GM12878 (cell line): ENCODE results near the gene VCL. TPM values are rescaled to one million over a fixed set of nuclear protein-coding genes. Genes with fewer than 3 reads are reported as not detected.
A peak's percentile ranks its signal among the peaks of the same experiment; 100 is the strongest.

Source experiments
- BHLHE40 ChIP-seq, 2 experiments: fragments of 450-650 bp in 1 of 2; IDR thresholded peaks; 2 replicates each; pipeline ENCODE4 v1.6.1; 2011 to 2017; ENCODE audit warnings: low read depth in 2 of 2, borderline replicate concordance in 1 of 2, improper control_type of control experiment in 1 of 2, low read length in 1 of 2, mild to moderate bottlenecking in 1 of 2
- EED ChIP-seq: sonication (generic); IDR thresholded peaks from 2 replicates; pipeline ENCODE4 v1.6.1; 2016; ENCODE audit warnings: antibody characterized with exemption, low read depth
- HDGF ChIP-seq: fragments of 450-650 bp; IDR thresholded peaks from 2 replicates; pipeline ENCODE4 v1.6.1; 2016; ENCODE audit warnings: antibody characterized with exemption
- RELA ChIP-seq: fragments of 450-650 bp; IDR thresholded peaks from 2 replicates; pipeline ENCODE4 v1.8.0; 2014; ENCODE audit warnings: borderline replicate concordance; ENCODE audit not compliant: partially characterized antibody
- SMAD5 ChIP-seq: IDR thresholded peaks from 2 replicates; pipeline ENCODE4 v1.6.1; 2016; ENCODE audit warnings: antibody characterized with exemption, low read depth
- SP1 ChIP-seq: IDR thresholded peaks from one replicate; pipeline ENCODE4 v1.6.1; 2011; ENCODE audit warnings: low read depth, low read length
- STAT1 ChIP-seq: fragments of 450-650 bp; conservative IDR thresholded peaks from 2 replicates; pipeline ENCODE4 v1.6.1; 2014; ENCODE audit warnings: antibody characterized with exemption, mild to moderate bottlenecking
- TCF12 ChIP-seq: IDR thresholded peaks from 2 replicates; pipeline ENCODE4 v1.6.1; 2011; ENCODE audit warnings: low read depth, mild to moderate bottlenecking, low read length
- YBX1 ChIP-seq: fragments of 450-650 bp; IDR thresholded peaks from 2 replicates; pipeline ENCODE4 v1.6.1; 2016; ENCODE audit warnings: antibody characterized with exemption
- polyA plus RNA-seq, 11 experiments: library from polyadenylated mRNA; depleted of rRNA in 4 of 11; unstranded in 6 of 11; stranded (reverse) in 5 of 11; fragments of >200 nt; fragmentation: Nextera tagmentation in 4 of 11; fragmentation: Illumina TruSeq in 1 of 11; extraction: Ambion mirVana in 4 of 11; extraction: Trizol in 1 of 11; gene quantifications; 1 replicate in 1 of 11; 2 replicates in 10 of 11; pipeline versions ENCODE4 v1.2.1 to v1.2.3, GENCODE V29; 2011 to 2016; ENCODE audit warnings: inconsistent platforms in 2 of 11, missing spikeins in 2 of 11, low read depth in 1 of 11
- total RNA-seq, 4 experiments: library from RNA; depleted of rRNA in 3 of 4; stranded (reverse); fragments of >200 nt in 3 of 4; fragmentation: Illumina TruSeq in 1 of 4; extraction: Trizol in 1 of 4; gene quantifications; 2 replicates each; pipeline versions ENCODE4 v1.2.1 to v1.2.3, GENCODE V29; 2013 to 2021
- TF ChIP-seq, protein P1 (sequence below): fragments of 450-650 bp; IDR thresholded peaks from 2 replicates; pipeline ENCODE4 v1.6.1; 2017; ENCODE audit warnings: low read depth, mild to moderate bottlenecking, moderate library complexity
- TF ChIP-seq, protein P2 (sequence below): fragments of 450-650 bp; IDR thresholded peaks from 2 replicates; pipeline ENCODE4 v1.6.1; 2016; ENCODE audit warnings: mild to moderate bottlenecking

VCL gene
- total and polyA plus RNA-seq, 10 of the 15 experiments (the other 5 are each of a cell fraction or from before 2014, with no cell fraction given): 6.7 to 54.6 (median 24.3) TPM

DNA sequence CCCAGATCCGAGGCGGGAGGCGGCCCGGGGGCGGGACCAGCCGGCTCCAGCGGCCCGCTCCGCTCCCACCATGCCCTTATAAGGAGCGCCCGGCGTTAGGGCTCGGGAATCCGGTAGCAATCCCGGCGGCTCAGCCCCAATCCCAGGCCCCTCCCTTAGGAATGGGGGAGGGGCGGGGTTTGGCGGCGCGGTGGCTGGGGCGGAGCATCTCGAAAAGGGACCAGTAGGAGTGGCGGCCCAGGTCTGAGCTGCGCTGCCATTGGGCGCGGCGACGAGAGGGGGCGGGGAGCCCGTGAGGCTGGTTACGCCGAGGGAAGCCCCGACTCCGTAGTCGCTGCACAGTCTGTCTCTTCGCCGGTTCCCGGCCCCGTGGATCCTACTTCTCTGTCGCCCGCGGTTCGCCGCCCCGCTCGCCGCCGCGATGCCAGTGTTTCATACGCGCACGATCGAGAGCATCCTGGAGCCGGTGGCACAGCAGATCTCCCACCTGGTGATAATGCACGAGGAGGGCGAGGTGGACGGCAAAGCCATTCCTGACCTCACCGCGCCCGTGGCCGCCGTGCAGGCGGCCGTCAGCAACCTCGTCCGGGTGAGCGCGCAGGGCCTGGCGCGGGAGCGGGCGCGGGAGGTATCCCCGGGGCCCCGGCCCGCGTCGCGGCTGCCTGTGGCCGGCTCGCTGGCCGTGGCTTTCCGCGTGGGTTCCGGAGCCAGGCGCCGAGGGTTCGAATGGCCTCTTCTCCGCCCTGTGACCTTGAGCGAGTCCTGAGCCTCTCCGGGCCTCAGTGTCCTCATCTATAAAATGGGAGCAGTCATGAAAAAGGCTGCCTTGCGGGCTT lies at the start of gene VCL (continued):
- TF ChIP-seq SMAD5 (0 out of 2 replicates have a peak, but pooled peaks have one; percentile 43), BHLHE40 (IDR thresholded peaks at IDR 0.05; ENCODE audit: borderline replicate concordance in 1 of 2, low read depth in 2 of 2, low read length in 1 of 2) (peak in 1 of 2 experiments; percentile 69; a peak in 2 of 4 replicates), EED (peak; percentile 68; the same call in 1 of the 2 replicates), SP1 (peak; percentile 89), STAT1 (0 out of 2 replicates have a peak, but pooled peaks have one; percentile 11), RELA (peak; percentile 12), TCF12 (peak; percentile 55; the same call in 1 of the 2 replicates), YBX1 (no peak), HDGF (peak; percentile 80; the same call in 1 of the 2 replicates)
- TF ChIP-seq, protein P1, sequence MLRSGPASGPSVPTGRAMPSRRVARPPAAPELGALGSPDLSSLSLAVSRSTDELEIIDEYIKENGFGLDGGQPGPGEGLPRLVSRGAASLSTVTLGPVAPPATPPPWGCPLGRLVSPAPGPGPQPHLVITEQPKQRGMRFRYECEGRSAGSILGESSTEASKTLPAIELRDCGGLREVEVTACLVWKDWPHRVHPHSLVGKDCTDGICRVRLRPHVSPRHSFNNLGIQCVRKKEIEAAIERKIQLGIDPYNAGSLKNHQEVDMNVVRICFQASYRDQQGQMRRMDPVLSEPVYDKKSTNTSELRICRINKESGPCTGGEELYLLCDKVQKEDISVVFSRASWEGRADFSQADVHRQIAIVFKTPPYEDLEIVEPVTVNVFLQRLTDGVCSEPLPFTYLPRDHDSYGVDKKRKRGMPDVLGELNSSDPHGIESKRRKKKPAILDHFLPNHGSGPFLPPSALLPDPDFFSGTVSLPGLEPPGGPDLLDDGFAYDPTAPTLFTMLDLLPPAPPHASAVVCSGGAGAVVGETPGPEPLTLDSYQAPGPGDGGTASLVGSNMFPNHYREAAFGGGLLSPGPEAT: peak; percentile 55; the same call in 1 of the 2 replicates
- TF ChIP-seq, protein P2, sequence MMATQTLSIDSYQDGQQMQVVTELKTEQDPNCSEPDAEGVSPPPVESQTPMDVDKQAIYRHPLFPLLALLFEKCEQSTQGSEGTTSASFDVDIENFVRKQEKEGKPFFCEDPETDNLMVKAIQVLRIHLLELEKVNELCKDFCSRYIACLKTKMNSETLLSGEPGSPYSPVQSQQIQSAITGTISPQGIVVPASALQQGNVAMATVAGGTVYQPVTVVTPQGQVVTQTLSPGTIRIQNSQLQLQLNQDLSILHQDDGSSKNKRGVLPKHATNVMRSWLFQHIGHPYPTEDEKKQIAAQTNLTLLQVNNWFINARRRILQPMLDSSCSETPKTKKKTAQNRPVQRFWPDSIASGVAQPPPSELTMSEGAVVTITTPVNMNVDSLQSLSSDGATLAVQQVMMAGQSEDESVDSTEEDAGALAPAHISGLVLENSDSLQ: peak; percentile 43; the same call in 1 of the 2 replicates
